Tibial nerve (tissue), 4 donors: Measurements from ENCODE around the gene RNF123.

ENCODE experiments used
- EP300 ChIP-seq, 2 donors: sonication (generic); formaldehyde crosslinking; IDR thresholded peaks; one replicate each; pipeline ENCODE4 v1.6.1; 2017; ENCODE audit warnings: antibody characterized with exemption in 2 of 2, mild to moderate bottlenecking in 1 of 2
- TF ChIP-seq, protein P1 (sequence below), 5 experiments: fragments of 200-600 bp in 3 of 5; fragments of 450-650 bp in 2 of 5; sonication (generic) in 3 of 5; IDR thresholded peaks; one replicate each; pipeline ENCODE4 v1.5.1; 2016 to 2019; ENCODE audit warnings: antibody characterized with exemption in 5 of 5, mild to moderate bottlenecking in 3 of 5, moderate library complexity in 2 of 5

DNA sequence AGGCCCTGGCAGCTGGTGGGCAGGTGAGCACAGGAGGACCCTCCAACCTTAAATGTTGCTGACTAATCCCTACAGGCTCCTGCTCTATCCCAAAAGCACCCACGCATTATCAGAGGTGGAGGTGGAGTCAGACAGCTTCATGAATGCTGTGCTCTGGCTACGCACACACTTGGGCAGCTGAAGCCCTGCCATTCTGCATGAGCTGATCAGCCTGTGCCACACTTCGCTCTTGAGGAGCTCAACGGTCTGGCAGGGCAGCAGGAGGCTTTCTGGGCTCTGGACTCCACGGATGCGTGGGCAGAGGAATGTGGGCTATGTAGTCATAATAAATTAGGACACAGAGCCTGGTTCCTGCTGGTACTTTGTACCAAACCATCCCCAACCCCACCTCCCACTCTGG is 6.2 kb upstream of the RNF123 start:
- TF ChIP-seq, protein P1, sequence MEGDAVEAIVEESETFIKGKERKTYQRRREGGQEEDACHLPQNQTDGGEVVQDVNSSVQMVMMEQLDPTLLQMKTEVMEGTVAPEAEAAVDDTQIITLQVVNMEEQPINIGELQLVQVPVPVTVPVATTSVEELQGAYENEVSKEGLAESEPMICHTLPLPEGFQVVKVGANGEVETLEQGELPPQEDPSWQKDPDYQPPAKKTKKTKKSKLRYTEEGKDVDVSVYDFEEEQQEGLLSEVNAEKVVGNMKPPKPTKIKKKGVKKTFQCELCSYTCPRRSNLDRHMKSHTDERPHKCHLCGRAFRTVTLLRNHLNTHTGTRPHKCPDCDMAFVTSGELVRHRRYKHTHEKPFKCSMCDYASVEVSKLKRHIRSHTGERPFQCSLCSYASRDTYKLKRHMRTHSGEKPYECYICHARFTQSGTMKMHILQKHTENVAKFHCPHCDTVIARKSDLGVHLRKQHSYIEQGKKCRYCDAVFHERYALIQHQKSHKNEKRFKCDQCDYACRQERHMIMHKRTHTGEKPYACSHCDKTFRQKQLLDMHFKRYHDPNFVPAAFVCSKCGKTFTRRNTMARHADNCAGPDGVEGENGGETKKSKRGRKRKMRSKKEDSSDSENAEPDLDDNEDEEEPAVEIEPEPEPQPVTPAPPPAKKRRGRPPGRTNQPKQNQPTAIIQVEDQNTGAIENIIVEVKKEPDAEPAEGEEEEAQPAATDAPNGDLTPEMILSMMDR (IDR thresholded peaks at IDR 0.05) = no peak
- no peak for TF ChIP-seq EP300 (IDR thresholded peaks at IDR 0.05)
